ENCODE results near the gene ZDHHC18. TPM values are rescaled to one million over a fixed set of nuclear protein-coding genes. Genes with fewer than 3 reads are reported as not detected.

The ZDHHC18 gene
- total and polyA plus RNA-seq, 2 of the 8 experiments (the other 6 are each of a cell fraction or from before 2014, with no cell fraction given), result 29.7 to 49.8 TPM

DNA sequence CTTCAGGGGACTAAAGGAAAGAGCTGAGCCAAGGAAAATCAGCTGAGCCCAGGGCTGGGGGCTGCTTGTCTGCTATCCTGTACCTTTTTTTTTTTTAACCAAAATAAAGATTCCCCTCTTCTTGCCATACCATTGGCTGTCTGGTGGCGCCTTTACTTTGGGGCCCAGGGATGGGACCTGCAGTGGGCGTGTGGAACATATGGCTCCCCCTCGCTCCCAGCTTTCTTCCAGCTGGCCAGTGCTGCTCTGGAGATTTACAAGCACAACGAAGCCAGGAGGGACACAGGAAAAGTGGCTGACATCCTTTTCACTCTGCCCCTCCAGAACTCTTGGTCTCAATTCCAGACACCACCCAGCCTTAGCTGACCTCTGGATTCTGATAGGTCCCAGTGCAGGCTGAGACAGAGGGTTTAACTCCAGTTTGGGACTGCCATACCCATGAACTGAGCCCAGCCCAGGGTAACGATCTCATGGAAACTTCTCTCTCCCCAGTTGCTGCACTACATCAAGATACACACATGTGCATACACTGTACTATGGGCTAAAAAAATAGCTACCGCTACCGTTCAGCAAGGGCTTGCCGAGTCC is 31.1 kb downstream of the ZDHHC18 start:
- Histone ChIP-seq H2BK120ac (replicated peaks; ENCODE audit: low read depth, low read length) (no peak overlapping the region), H3K9me3 (ENCODE audit: insufficient read depth in 2 of 2, low read depth in 1 of 2, low read length in 1 of 2) (no peaks in the 10 kb centered on the region), H3K4ac (replicated peaks; ENCODE audit: insufficient read length, low read depth, low read length) (no peak overlapping the region), H4K20me1 (replicated peaks in 1 of 2; ENCODE audit: control insufficient read depth in 1 of 2, insufficient read depth in 2 of 2, low read length in 2 of 2) (peaks cover 0 to 5% of the 10 kb centered on the region in 2 experiments), H2BK5ac (ENCODE audit: low read depth, low read length) (no peak overlapping the region), H2AFZ (ENCODE audit: low read length) (no peak overlapping the region), H3K56ac (replicated peaks; ENCODE audit: insufficient read length, low read depth, low read length) (no peak overlapping the region), H3K4me1 (replicated peaks in 1 of 4; ENCODE audit: control insufficient read depth in 3 of 4, insufficient read depth in 4 of 4, low read length in 3 of 4) (peaks cover 0 to 11% (median 7%) of the 10 kb centered on the region in 4 experiments; a peak in 6 of 7 replicates), H4K8ac (ENCODE audit: extremely low read depth, insufficient read depth, low read length) (0 out of 2 replicates have a peak overlapping the region, but pooled peaks have one; percentile 9), H3K14ac (ENCODE audit: insufficient read length) (no peak overlapping the region), H2BK20ac (ENCODE audit: low read length) (no peak overlapping the region), H3K4me2 (ENCODE audit: insufficient read depth in 1 of 2, low read depth in 2 of 2, low read length in 2 of 2) (no peak overlapping the region), H3K9ac (replicated peaks in 1 of 4; ENCODE audit: extremely low read depth in 1 of 4, low read depth in 3 of 4, low read length in 3 of 4) (no peak overlapping the region), H2BK12ac (ENCODE audit: low read depth, low read length) (no peak overlapping the region), H3K36me3 (ENCODE audit: control insufficient read depth in 2 of 4, insufficient read depth in 4 of 4, low read length in 3 of 4) (peaks cover 0 to under 1% (median 0%) of the 10 kb centered on the region in 4 experiments; a peak in 2 of 8 replicates), H4K91ac (replicated peaks; ENCODE audit: insufficient read length, low read length) (no peak overlapping the region), H3K4me3 (ENCODE audit: extremely low read depth in 1 of 4, insufficient read depth in 2 of 4, low read depth in 3 of 4, low read length in 4 of 4) (no peak overlapping the region), H3K79me2 (ENCODE audit: control insufficient read depth in 1 of 2, insufficient read depth in 2 of 2, low read length in 2 of 2) (no peaks in the 10 kb centered on the region), H4K5ac (ENCODE audit: insufficient read length, low read depth, low read length) (no peak overlapping the region), H3K27ac (ENCODE audit: low read depth, low read length) (no peak overlapping the region), H3K18ac (ENCODE audit: extremely low read depth, low read length) (no peak overlapping the region), H3K27me3 (replicated peaks in 1 of 4; ENCODE audit: control insufficient read depth in 3 of 4, extremely low read depth in 1 of 4, insufficient read depth in 3 of 4, low read length in 3 of 4) (no peaks in the 10 kb centered on the region; a peak in 1 of 7 replicates), H2BK15ac (ENCODE audit: low read length) (no peak overlapping the region), H3K23me2 (ENCODE audit: low read depth, low read length) (no peaks in the 10 kb centered on the region), H3K23ac (ENCODE audit: insufficient read length) (no peak overlapping the region), H2AK5ac (ENCODE audit: low read depth, low read length) (no peak overlapping the region), H3K79me1 (ENCODE audit: low read depth, low read length) (no peaks in the 10 kb centered on the region)
- FAIRE-seq (no peak), DNase-seq (ENCODE audit: low read depth in 1 of 2, low spot score in 2 of 2) (no peak)
- ChIA-PET POLR2A (ENCODE audit: partially characterized antibody) (interaction anchor here (0.8 to 2.8 kb wide), 10 partner anchors 8 to 386 kb away, joined by 3 to 8 read pairs (median 4); partner anchors contain the start of genes GPN2 and HMGN2), CTCF (ENCODE audit: partially characterized antibody) (interaction anchor here (1.1 to 22.8 kb wide), 8 partner anchors 13 to 274 kb away, joined by 3 to 547 read pairs (median 14); partner anchors contain the start of gene GPN2)
- 90% methylated on average over 8 of the region's 8 CpGs; no CpG with 5 or more reads in 1 of the 2 experiments for WGBS, 2 experiments (ENCODE audit: extremely low coverage in 1 of 2, insufficient coverage in 1 of 2, insufficient read length in 1 of 2, insufficient replicate concordance in 2 of 2, low coverage in 1 of 2, low lambda C conversion rate in 2 of 2, missing lambda C conversion rate in 1 of 2)
- TF ChIP-seq CREB1 (IDR thresholded peaks at IDR 0.05) (no peak), SAP30 (IDR thresholded peaks at IDR 0.05; ENCODE audit: insufficient read depth, insufficient replicate concordance, low read length) (no peak), SIX5 (IDR thresholded peaks at IDR 0.05; ENCODE audit: low read depth, low read length) (no peak), TCF12 (IDR thresholded peaks at IDR 0.05; ENCODE audit: low read depth, low read length) (no peak), SP1 (IDR thresholded peaks at IDR 0.05; ENCODE audit: low read depth, low read length) (no peak), JUND (IDR thresholded peaks at IDR 0.05; ENCODE audit: low read length) (no peak), HDAC6 (IDR thresholded peaks at IDR 0.05; ENCODE audit: low read depth, low read length) (no peak), SIRT6 (IDR thresholded peaks at IDR 0.05; ENCODE audit: low read length) (no peak), MAFK (IDR thresholded peaks at IDR 0.05; ENCODE audit: low read depth, low read length) (no peak), CTBP2 (IDR thresholded peaks at IDR 0.05; ENCODE audit: borderline replicate concordance, insufficient read depth, insufficient read length, low read length) (no peak)
- TF ChIP-seq, protein P1, sequence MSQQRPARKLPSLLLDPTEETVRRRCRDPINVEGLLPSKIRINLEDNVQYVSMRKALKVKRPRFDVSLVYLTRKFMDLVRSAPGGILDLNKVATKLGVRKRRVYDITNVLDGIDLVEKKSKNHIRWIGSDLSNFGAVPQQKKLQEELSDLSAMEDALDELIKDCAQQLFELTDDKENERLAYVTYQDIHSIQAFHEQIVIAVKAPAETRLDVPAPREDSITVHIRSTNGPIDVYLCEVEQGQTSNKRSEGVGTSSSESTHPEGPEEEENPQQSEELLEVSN (IDR thresholded peaks at IDR 0.05), result no peak

Data from H1 (cell line).